GM13977 (cell line): ENCODE measurements around the gene ENOX2.

ENCODE experiments used
- DNase-seq: peaks from one replicate; pipeline ENCODE4 v3.0.0; 2012; ENCODE audit warnings: low spot score
- CTCF ChIP-seq: IDR thresholded peaks from 2 replicates; pipeline ENCODE4 v1.5.1; 2012; ENCODE audit warnings: mild to moderate bottlenecking, control low read depth; ENCODE audit not compliant: insufficient read depth; ENCODE audit errors: extremely low read depth, missing control alignments
- in situ Hi-C: fragments of 300-500 bp; cut with MboI; formaldehyde crosslinking; loops from one replicate; pipeline ENCODE4 v1.12.0; 2022; ENCODE audit warnings: low sequenced_read_pairs, low pct_unique_long_range_greater_than_20kb, mixed read lengths, inconsistent platforms; ENCODE audit not compliant: unreplicated experiment

ENOX2 gene

DNA sequence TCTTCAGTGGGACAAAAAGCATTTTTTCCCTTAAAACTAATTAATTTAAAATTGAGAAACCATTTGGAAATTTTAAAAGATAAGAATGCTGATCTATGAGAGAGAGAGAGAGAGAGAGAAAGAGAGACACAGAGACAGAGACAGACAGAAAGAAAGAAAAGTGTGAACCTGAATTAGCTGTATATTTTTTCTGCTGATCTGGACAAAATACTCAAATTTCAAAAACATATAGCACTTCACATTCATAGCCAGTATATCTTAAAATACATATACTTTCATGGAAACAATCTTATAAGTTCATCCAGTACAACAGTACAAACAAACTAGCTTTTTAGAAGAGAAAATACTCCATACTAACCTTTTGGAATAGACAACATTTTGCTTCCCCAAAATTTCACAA lies 18.4 kb downstream of the ENOX2 start:
- DNase-seq: no peak
- TF ChIP-seq CTCF: no peak
- in situ Hi-C loops: no loop called here

DNA sequence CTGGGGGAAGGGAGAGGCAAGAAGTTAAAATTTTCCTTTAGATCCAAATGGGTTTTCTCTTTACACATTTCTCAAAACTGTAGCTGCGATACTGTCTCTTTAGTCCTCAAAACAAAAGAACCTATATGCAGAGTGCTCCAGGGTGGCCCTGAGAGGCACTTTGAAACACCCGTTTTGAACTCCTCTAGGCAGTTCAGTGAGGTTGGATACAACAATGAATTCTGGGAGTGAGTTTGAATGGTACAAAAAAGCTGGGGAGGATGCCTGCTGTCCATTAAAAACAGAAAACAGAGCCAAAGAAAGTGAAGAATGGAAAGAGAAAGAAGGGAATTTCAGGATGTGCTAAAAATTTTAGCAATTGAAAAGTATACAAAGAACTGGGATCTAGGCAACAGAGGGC lies 23.1 kb downstream of the ENOX2 start:
- no peak for TF ChIP-seq CTCF
- in situ Hi-C loops: no loop called here
- no peak for DNase-seq

- TF ChIP-seq CTCF: no peak
- DNase-seq: no peak
- in situ Hi-C loops: no loop called here
Observed at GRCh38 chrX:130878350-130879341, 24.4 kb downstream of the ENOX2 start.

DNA sequence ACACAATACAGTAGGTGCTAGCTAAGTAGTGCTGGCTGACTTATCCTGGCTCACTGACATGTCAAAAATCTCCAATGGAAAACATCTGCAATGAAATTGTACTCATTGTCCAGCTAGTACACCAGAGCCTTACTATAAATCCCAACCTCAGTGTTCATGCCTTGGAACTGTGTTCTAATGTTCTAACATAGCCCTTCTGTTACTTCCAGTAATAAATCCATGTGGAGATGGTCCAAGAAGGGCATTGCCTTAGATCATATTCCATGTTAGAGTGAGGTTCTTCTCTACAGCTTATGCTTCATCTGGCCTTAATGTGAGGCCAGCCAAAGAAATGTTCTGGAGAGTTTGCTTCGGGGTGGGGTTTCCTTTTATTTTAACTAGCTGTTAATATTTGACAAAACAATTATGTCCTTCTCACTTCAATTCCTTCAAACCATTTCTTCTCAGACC lies 25.1 kb downstream of the ENOX2 start:
- no peak for TF ChIP-seq CTCF
- DNase-seq: no peak
- in situ Hi-C loops: no loop called here

- DNase-seq: no peak
- in situ Hi-C loops: no loop called here
- no peak for TF ChIP-seq CTCF
Observed at GRCh38 chrX:130876226-130876625, 26.8 kb downstream of the ENOX2 start.

DNA sequence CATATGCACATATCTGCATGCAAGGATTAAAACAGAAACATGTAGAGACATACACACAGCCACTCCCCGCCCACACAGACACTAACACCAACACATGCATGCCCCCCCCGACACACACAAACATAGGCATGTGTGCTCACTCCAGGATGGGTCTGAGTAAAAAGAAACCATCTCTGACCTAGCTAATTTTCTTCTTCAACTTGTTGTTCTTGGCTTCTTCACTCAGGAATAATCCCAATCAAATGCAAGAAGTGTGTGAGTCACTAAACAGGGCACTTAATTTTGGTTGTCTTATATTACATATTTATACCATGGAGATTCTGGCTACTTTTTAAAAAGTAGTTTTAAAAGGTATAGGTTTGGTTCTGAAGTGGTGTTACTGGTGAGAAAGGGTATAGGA lies 28.3 kb downstream of the ENOX2 start:
- no peak for TF ChIP-seq CTCF
- no peak for DNase-seq
- in situ Hi-C loops: no loop called here

GRCh38 chrX:130869239-130869638 lies 33.8 kb downstream of the ENOX2 start:
- in situ Hi-C loops: no loop called here
- no peak for DNase-seq
- no peak for TF ChIP-seq CTCF
